Activated B cell treated with CpG ODN at 0.5 μM for 24 hours (primary cell): ENCODE data around the gene PTTG1IP. TPM values are rescaled to one million over a fixed set of nuclear protein-coding genes. Genes with fewer than 3 reads are reported as not detected.

Experiments
- ATAC-seq: fragments of 200-7000 bp; cut with Tn5 transposase; one replicate; pipeline ENCODE4 v1.10.0; 2021; ENCODE audit warnings: low read depth, mild to moderate bottlenecking, moderate library complexity
- CTCF ChIA-PET: fragments of 350-600 bp; sonication (Branson Sonifier 250); formaldehyde crosslinking; loops from one replicate; lab custom pipeline; 2021; ENCODE audit warnings: antibody characterized with exemption; lab: Charles Lee
- POLR2A ChIA-PET: fragments of 350-600 bp; sonication (Branson Sonifier 250); formaldehyde crosslinking; loops from one replicate; lab custom pipeline; 2021; ENCODE audit warnings: antibody characterized with exemption; lab: Charles Lee
- DNase-seq: peaks from one replicate; pipeline ENCODE4 v3.0.0; 2022
- H3K27ac Mint-ChIP-seq: one replicate; pipeline ENCODE4 v1.8.0; 2020; ENCODE audit warnings: mixed read lengths
- H3K27me3 Mint-ChIP-seq: one replicate; pipeline ENCODE4 v1.8.0; 2021; ENCODE audit warnings: mixed read lengths
- H3K36me3 Mint-ChIP-seq: one replicate; pipeline ENCODE4 v1.8.0; 2021; ENCODE audit warnings: low read depth, mixed read lengths
- H3K4me1 Mint-ChIP-seq: one replicate; pipeline ENCODE4 v1.8.0; 2021; ENCODE audit warnings: mixed read lengths
- H3K4me3 Mint-ChIP-seq: one replicate; pipeline ENCODE4 v1.8.0; 2020; ENCODE audit warnings: mild to moderate bottlenecking, mixed read lengths
- H3K9me3 Mint-ChIP-seq: one replicate; pipeline ENCODE4 v1.8.0; 2020; ENCODE audit warnings: mixed read lengths
- intact Hi-C: fragments of 100-400 bp; cut with micrococcal nuclease; formaldehyde crosslinking; loops from one replicate; pipeline ENCODE4 v1.15.1; 2024
- total RNA-seq: library from RNA; stranded (reverse); gene quantifications from 2 replicates; pipeline ENCODE4 v1.2.3, GENCODE V29; 2022
- TF ChIP-seq, protein P1 (sequence below): fragments of 200-600 bp; IDR thresholded peaks from one replicate; pipeline ENCODE4 v1.8.0; 2022; ENCODE audit warnings: antibody characterized with exemption, mild to moderate bottlenecking

The PTTG1IP gene
- total RNA-seq, 1 donor from 2014 or later: 36.6 TPM

DNA sequence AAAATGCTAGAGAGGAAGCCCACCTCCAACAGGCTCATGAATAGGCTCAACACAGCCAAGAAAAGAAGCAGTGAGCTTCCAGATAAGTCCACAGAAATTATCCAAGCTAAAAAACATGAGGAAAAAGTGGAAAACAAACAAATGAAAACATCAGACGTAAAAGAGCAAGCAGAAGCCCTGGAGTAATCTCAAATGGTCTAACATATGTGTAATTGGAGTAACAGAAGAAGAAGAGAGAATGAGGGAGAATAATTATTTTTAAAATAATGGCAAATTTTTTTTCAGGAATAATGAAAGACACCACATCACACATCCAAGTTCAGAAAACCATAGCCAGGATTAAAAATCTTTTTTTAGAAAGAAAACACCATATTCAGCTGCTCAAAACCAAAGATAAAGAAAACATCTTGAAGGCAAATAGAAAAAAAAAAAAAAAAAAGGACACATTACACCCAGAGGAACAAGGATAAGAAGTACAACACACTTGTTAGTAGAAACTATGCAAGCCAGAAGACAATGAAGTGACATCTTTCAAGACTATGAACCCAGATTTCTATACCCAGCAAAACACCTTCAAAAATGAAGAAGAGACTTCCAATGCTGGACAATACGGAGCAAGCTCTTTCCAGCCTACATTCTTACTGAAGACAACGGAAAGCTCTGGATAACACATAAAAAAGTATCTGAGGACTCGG is 45.0 kb downstream of the PTTG1IP start:
- POLR2A ChIA-PET: interaction anchor here (0.7 to 1.1 kb wide), 3 partner anchors 29 to 102 kb away, joined by 3 to 11 read pairs (median 4); no protein-coding TSS in a partner anchor
- no peak overlapping the region for H3K4me3 Mint-ChIP-seq
- CTCF ChIA-PET: no interaction called here

DNA sequence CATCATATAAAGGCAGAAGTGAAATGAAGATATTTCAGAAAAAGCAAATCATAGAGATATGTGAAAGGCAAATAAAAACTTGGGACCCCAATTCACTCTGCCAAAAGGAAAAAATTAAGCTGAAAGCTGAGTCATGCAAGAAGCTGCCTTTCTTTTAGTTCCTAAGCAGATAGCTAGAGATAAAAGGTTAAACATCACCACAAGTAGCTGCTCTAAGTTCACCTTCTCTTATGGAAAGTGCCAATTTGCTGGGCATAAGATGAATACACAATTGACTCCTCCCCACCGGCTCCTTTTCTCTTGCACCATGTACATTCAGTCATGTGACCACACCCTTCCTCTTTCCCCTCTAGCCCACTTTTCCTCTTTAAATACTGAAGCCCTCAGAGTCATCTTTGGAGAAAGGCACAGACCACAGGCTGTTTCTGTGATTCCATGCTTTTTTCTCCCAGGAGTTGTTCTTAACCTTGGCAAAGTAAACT is 50.3 kb downstream of the PTTG1IP start:
- TF ChIP-seq, protein P1, sequence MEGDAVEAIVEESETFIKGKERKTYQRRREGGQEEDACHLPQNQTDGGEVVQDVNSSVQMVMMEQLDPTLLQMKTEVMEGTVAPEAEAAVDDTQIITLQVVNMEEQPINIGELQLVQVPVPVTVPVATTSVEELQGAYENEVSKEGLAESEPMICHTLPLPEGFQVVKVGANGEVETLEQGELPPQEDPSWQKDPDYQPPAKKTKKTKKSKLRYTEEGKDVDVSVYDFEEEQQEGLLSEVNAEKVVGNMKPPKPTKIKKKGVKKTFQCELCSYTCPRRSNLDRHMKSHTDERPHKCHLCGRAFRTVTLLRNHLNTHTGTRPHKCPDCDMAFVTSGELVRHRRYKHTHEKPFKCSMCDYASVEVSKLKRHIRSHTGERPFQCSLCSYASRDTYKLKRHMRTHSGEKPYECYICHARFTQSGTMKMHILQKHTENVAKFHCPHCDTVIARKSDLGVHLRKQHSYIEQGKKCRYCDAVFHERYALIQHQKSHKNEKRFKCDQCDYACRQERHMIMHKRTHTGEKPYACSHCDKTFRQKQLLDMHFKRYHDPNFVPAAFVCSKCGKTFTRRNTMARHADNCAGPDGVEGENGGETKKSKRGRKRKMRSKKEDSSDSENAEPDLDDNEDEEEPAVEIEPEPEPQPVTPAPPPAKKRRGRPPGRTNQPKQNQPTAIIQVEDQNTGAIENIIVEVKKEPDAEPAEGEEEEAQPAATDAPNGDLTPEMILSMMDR: no peak
- Mint-ChIP-seq H3K36me3 (no peaks in the 10 kb centered on the region), H3K27me3 (no peaks in the 10 kb centered on the region), H3K27ac (no peak overlapping the region), H3K4me1 (no peaks in the 10 kb centered on the region), H3K9me3 (peaks cover 22% of the 10 kb centered on the region), H3K4me3 (no peak overlapping the region)
- CTCF ChIA-PET: no interaction called here
- ATAC-seq (no peak), DNase-seq (no peak)
- intact Hi-C loops: no loop called here
- POLR2A ChIA-PET: interaction anchor here (1.2 to 1.4 kb wide), 2 partner anchors 50 to 104 kb away, joined by 5 to 10 read pairs; partner anchors contain the start of gene PTTG1IP

More for the DNA sequence above, 45.0 kb downstream of the PTTG1IP start:
- H3K27me3 Mint-ChIP-seq: no peaks in the 10 kb centered on the region
- intact Hi-C loops: no loop called here
- H3K27ac Mint-ChIP-seq: no peak overlapping the region
- H3K4me1 Mint-ChIP-seq: peaks cover 18% of the 10 kb centered on the region
- DNase-seq: no peak
- no peak for ATAC-seq
- peaks cover 20% of the 10 kb centered on the region for H3K9me3 Mint-ChIP-seq
- no peaks in the 10 kb centered on the region for H3K36me3 Mint-ChIP-seq
- TF ChIP-seq, protein P1: no peak

DNA sequence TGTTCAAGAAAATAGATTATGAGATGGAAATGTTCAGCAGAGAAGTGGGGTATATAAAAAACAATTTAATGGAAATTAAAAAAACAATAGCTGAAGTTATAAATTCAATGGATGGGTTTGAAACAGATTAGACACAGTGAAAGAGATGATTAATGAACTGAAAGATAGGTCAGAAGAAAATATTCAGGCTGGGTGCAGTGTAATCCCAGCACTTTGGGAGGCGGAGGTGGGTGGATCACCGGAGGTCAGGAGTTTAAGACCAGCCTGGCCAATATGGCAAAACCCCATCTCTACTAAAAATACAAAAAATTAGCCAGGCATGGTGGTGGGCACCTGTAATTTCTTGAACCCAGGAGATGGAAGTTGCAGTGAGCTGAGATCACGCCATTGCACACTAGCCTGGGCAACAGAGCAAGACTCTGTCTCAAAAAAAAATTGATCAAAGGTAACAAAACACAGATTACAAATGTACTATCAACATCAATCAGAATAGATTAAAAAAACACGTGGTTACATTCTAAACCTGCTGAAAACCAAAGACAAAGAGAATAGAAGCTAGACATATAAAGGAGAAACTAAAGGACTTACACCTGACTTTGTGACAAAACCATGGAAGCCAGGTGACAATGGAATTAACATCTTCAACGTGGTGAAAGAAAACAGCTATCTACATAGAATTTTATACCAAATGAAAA is 50.9 kb downstream of the PTTG1IP start:
- ATAC-seq: no peak
- ChIA-PET POLR2A (interaction anchor here (1.2 to 1.4 kb wide), 2 partner anchors 50 to 105 kb away, joined by 5 to 10 read pairs; partner anchors contain the start of gene PTTG1IP), CTCF (no interaction called here)
- no peaks in the 10 kb centered on the region for H3K27me3 Mint-ChIP-seq
- TF ChIP-seq, protein P1: no peak
- intact Hi-C loops: no loop called here
- H3K9me3 Mint-ChIP-seq: peaks cover 18% of the 10 kb centered on the region
- no peaks in the 10 kb centered on the region for H3K4me1 Mint-ChIP-seq
- no peak overlapping the region for H3K27ac Mint-ChIP-seq
- no peaks in the 10 kb centered on the region for H3K36me3 Mint-ChIP-seq
- no peak for DNase-seq
- no peak overlapping the region for H3K4me3 Mint-ChIP-seq

DNA sequence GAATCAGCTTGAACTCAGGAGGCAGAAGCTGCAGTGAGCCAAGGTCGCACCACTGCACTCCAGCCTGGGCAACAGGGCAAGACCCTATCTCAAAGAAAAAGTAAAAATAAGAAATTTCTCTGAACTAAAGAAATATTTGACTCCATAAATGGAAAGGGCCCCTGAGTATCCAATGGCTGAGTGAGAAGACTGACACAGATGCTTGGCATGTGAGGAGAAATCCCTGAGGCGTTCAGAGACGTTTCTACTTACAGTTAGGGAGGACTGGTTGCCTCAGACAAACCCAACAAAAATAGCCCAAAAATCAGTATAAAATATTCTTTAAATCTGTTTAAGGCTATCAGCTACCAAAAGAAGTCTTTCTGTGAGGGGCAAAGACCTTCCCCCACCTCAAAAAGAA is 52.6 kb downstream of the PTTG1IP start:
- CTCF ChIA-PET: no interaction called here
- no peaks in the 10 kb centered on the region for H3K27me3 Mint-ChIP-seq
- H3K4me1 Mint-ChIP-seq: peaks cover 8% of the 10 kb centered on the region
- DNase-seq: no peak
- no peak for ATAC-seq
- POLR2A ChIA-PET: no interaction called here
- H3K4me3 Mint-ChIP-seq: no peak overlapping the region
- TF ChIP-seq, protein P1: no peak
- intact Hi-C loops: no loop called here
- no peak overlapping the region for H3K27ac Mint-ChIP-seq
- peaks cover 12% of the 10 kb centered on the region for H3K9me3 Mint-ChIP-seq
- H3K36me3 Mint-ChIP-seq: peaks cover under 1% of the 10 kb centered on the region
